Tibial nerve (tissue), 4 donors: Measurements from ENCODE around the gene AMIGO2. TPM values are rescaled to one million over a fixed set of nuclear protein-coding genes. Genes with fewer than 3 reads are reported as not detected.
"Not testable (repeated sequence)": the region's sequence is repeated elsewhere in the genome, so short reads cannot be mapped to it uniquely, and the experiment has no call there.

Experiments
- DNase-seq, 2 donors: peaks; one replicate each; pipeline ENCODE4 v3.0.0-alpha.2; 2019; ENCODE audit warnings: low spot score in 2 of 2
- H3K27ac ChIP-seq, 4 donors: fragments of 200-600 bp; sonication (generic) in 3 of 4; one replicate each; pipeline ENCODE4 v1.5.1; 2017 to 2019; ENCODE audit warnings: mild to moderate bottlenecking in 1 of 4
- H3K27me3 ChIP-seq, 2 donors: fragments of 200-600 bp; sonication (generic) in 1 of 2; one replicate each; pipeline versions ENCODE4 v1.5.1 to v1.6.0; 2017 to 2019
- H3K36me3 ChIP-seq, 3 donors: fragments of 200-600 bp; sonication (generic); one replicate each; pipeline ENCODE4 v1.5.1; 2018 to 2019
- H3K4me1 ChIP-seq, 4 donors: fragments of 200-600 bp; sonication (generic) in 3 of 4; one replicate each; pipeline ENCODE4 v1.5.1; 2017 to 2019
- H3K4me3 ChIP-seq, 4 donors: fragments of 200-600 bp; sonication (generic) in 3 of 4; one replicate each; pipeline ENCODE4 v1.5.1; 2017 to 2019; ENCODE audit warnings: mild to moderate bottlenecking in 1 of 4, moderate library complexity in 1 of 4
- H3K9me3 ChIP-seq, 4 donors: fragments of 200-600 bp; sonication (generic) in 3 of 4; one replicate each; pipeline ENCODE4 v1.5.1; 2017 to 2019
- CTCF ChIP-seq, 5 experiments: fragments of 200-600 bp in 3 of 5; fragments of 450-650 bp in 2 of 5; sonication (generic) in 3 of 5; IDR thresholded peaks; one replicate each; pipeline ENCODE4 v1.5.1; 2016 to 2019; ENCODE audit warnings: antibody characterized with exemption in 5 of 5, mild to moderate bottlenecking in 3 of 5, moderate library complexity in 2 of 5
- EP300 ChIP-seq, 2 donors: sonication (generic); formaldehyde crosslinking; IDR thresholded peaks; one replicate each; pipeline ENCODE4 v1.6.1; 2017; ENCODE audit warnings: antibody characterized with exemption in 2 of 2, mild to moderate bottlenecking in 1 of 2
- POLR2A ChIP-seq, 2 donors: fragments of 450-650 bp; IDR thresholded peaks; one replicate each; pipeline ENCODE4 v1.6.1; 2017; ENCODE audit warnings: antibody characterized with exemption in 2 of 2, mild to moderate bottlenecking in 2 of 2, moderate library complexity in 2 of 2
- WGBS, 2 donors: methylation state at CpG; one replicate each; pipeline ENCODE4 v1.1.5; 2018; 5-methylcytosine and 5-hydroxymethylcytosine counted together
- total RNA-seq, 4 donors: library from RNA; depleted of rRNA; stranded (reverse); fragments of >200 nt; gene quantifications; one replicate each; pipeline ENCODE4 v1.1.0, GENCODE V29; 2016

Gene AMIGO2
- total RNA-seq, 4 donors from 2014 or later: 1.7 to 6.6 (median 3.1) TPM

GRCh38 chr12:47067176-47067575 is 12.6 kb downstream of the AMIGO2 start:
- Histone ChIP-seq H3K4me1 (peaks cover 0 to 7% (median 0%) of the 10 kb centered on the region in 4 donors), H3K27ac (no peak overlapping the region), H3K9me3 (no peaks in the 10 kb centered on the region), H3K27me3 (no peaks in the 10 kb centered on the region), H3K4me3 (no peak overlapping the region), H3K36me3 (no peaks in the 10 kb centered on the region)
- TF ChIP-seq CTCF (IDR thresholded peaks at IDR 0.05) (no peak), POLR2A (IDR thresholded peaks at IDR 0.05) (no peak), EP300 (IDR thresholded peaks at IDR 0.05) (no peak)
- no peak for DNase-seq
- WGBS, 2 donors: 94 to 97% methylated on average over 1 of the region's 1 CpG

- Histone ChIP-seq H3K4me1 (peaks cover 0 to 7% (median 0%) of the 10 kb centered on the region in 4 donors), H3K9me3 (no peaks in the 10 kb centered on the region), H3K36me3 (no peaks in the 10 kb centered on the region), H3K4me3 (no peak overlapping the region), H3K27me3 (no peaks in the 10 kb centered on the region), H3K27ac (no peak overlapping the region)
- TF ChIP-seq EP300 (IDR thresholded peaks at IDR 0.05) (no peak), POLR2A (IDR thresholded peaks at IDR 0.05) (no peak), CTCF (IDR thresholded peaks at IDR 0.05) (no peak)
- DNase-seq: no peak
- 72 to 74% methylated on average over 6 of the region's 6 CpGs for WGBS, 2 donors
Observed at GRCh38 chr12:47066278-47067025, 13.3 kb downstream of the AMIGO2 start.

GRCh38 chr12:47065546-47065945 is 14.2 kb downstream of the AMIGO2 start:
- H3K27ac ChIP-seq: no peak overlapping the region
- H3K4me3 ChIP-seq: no peak overlapping the region
- DNase-seq: no peak
- no peaks in the 10 kb centered on the region for H3K27me3 ChIP-seq
- peaks cover 0 to 7% (median 0%) of the 10 kb centered on the region in 4 donors for H3K4me1 ChIP-seq
- no peaks in the 10 kb centered on the region for H3K9me3 ChIP-seq
- WGBS, 2 donors: 62 to 66% methylated on average over 1 of the region's 1 CpG
- no peak for TF ChIP-seq CTCF (IDR thresholded peaks at IDR 0.05)
- no peak for TF ChIP-seq EP300 (IDR thresholded peaks at IDR 0.05)
- TF ChIP-seq POLR2A (IDR thresholded peaks at IDR 0.05): no peak
- no peaks in the 10 kb centered on the region for H3K36me3 ChIP-seq

- H3K27ac ChIP-seq, H3K4me1 ChIP-seq, H3K4me3 ChIP-seq, H3K9me3 ChIP-seq, H3K27me3 ChIP-seq, H3K36me3 ChIP-seq, DNase-seq: not testable (repeated sequence)
- WGBS, 2 donors: 89 to 95% methylated on average over 2 of the region's 2 CpGs
Observed at GRCh38 chr12:47058640-47059039, 21.1 kb downstream of the AMIGO2 start.

GRCh38 chr12:47056944-47057343 is 22.8 kb downstream of the AMIGO2 start:
- not testable (repeated sequence) for H3K4me1 ChIP-seq, H3K36me3 ChIP-seq, H3K27ac ChIP-seq, H3K27me3 ChIP-seq, H3K4me3 ChIP-seq, DNase-seq
- H3K9me3 ChIP-seq: peaks cover 0 to 15% (median 0%) of the 10 kb centered on the region in 4 donors
- WGBS, 2 donors: 84 to 89% methylated on average over 9 to 12 of the region's 12 CpGs

GRCh38 chr12:47055856-47056255 is 23.9 kb downstream of the AMIGO2 start:
- not testable (repeated sequence) for DNase-seq, H3K27ac ChIP-seq, H3K4me1 ChIP-seq, H3K27me3 ChIP-seq, H3K36me3 ChIP-seq, H3K4me3 ChIP-seq
- 36 to 37% methylated on average over 3 of the region's 3 CpGs for WGBS, 2 donors
- H3K9me3 ChIP-seq: peaks cover 0 to 25% (median 0%) of the 10 kb centered on the region in 4 donors
